GM12872 (cell line): ENCODE measurements around the gene BRPF1.

Experiments
- CTCF ChIP-seq: IDR thresholded peaks from 3 replicates; pipeline ENCODE4 v1.5.1; 2011; ENCODE audit warnings: low read depth, mild to moderate bottlenecking, low read length, moderate library complexity; ENCODE audit not compliant: insufficient read depth

Gene BRPF1

GRCh38 chr3:9742560-9742959, 11.0 kb downstream of the BRPF1 start:
- TF ChIP-seq CTCF, result no peak

GRCh38 chr3:9743548-9743947, 12.0 kb downstream of the BRPF1 start:
- no peak for TF ChIP-seq CTCF

- TF ChIP-seq CTCF, result no peak
These were observed 12.6 kb downstream of the BRPF1 start for GRCh38 chr3:9744162-9744561.

GRCh38 chr3:9745521-9745920, 14.0 kb downstream of the BRPF1 start:
- no peak for TF ChIP-seq CTCF

- TF ChIP-seq CTCF, result no peak
These were observed 14.8 kb downstream of the BRPF1 start for GRCh38 chr3:9746330-9746729.

- TF ChIP-seq CTCF, result no peak
These were observed 15.7 kb downstream of the BRPF1 start for GRCh38 chr3:9747267-9747666.

GRCh38 chr3:9748031-9748430, 16.5 kb downstream of the BRPF1 start:
- TF ChIP-seq CTCF, result no peak

GRCh38 chr3:9749296-9749644, 17.7 kb downstream of the BRPF1 start:
- no peak for TF ChIP-seq CTCF
